ACC112 (cell line): ENCODE results near the gene RBM17.
"Not testable (repeated sequence)": the region's sequence is repeated elsewhere in the genome, so short reads cannot be mapped to it uniquely, and the experiment has no call there.

Experiments used
- H2AFZ ChIP-seq: fragments of 200-600 bp; sonication (generic); one replicate; pipeline ENCODE4 v1.6.0; 2017; ENCODE audit warnings: antibody characterized with exemption, low read length; ENCODE audit not compliant: unreplicated experiment
- H3K27ac ChIP-seq: fragments of 200-600 bp; sonication (generic); 2 replicates; pipeline ENCODE4 v1.5.1; 2014; ENCODE audit warnings: low read depth, mild to moderate bottlenecking, antibody characterized with exemption, low read length, moderate library complexity
- H3K27me3 ChIP-seq: fragments of 200-600 bp; sonication (generic); 2 replicates; pipeline ENCODE4 v1.6.1; 2014; ENCODE audit warnings: mild to moderate bottlenecking, antibody characterized with exemption, low read length, moderate library complexity, mixed read lengths; ENCODE audit not compliant: insufficient read depth
- H3K36me3 ChIP-seq: fragments of 200-600 bp; sonication (generic); 2 replicates; pipeline ENCODE4 v1.6.1; 2016; ENCODE audit warnings: mild to moderate bottlenecking, antibody characterized with exemption, low read length, moderate library complexity, mixed read lengths; ENCODE audit not compliant: insufficient read depth
- H3K4me1 ChIP-seq: fragments of 200-600 bp; sonication (generic); one replicate; pipeline ENCODE4 v1.6.1; 2016; ENCODE audit warnings: low read length, mixed read lengths; ENCODE audit not compliant: insufficient read depth, unreplicated experiment, control insufficient read depth
- H3K4me3 ChIP-seq: fragments of 200-600 bp; sonication (generic); 2 replicates; pipeline ENCODE4 v1.5.1; 2014; ENCODE audit warnings: mild to moderate bottlenecking, low read depth, low read length
- H3K79me2 ChIP-seq: fragments of 200-600 bp; sonication (generic); one replicate; pipeline ENCODE4 v1.6.0; 2016; ENCODE audit warnings: low read length; ENCODE audit not compliant: control insufficient read depth, unreplicated experiment, insufficient read depth

The RBM17 gene

GRCh38 chr10:6088721-6089333, at the start of gene RBM17:
Gene RBM17 (plus strand): TSS chr10:6089034. CDS start chr10:6097066, 8,032 bp downstream.
- Histone ChIP-seq H3K79me2 (peaks cover 50% of the 10 kb centered on the region), H3K4me1 (peaks cover 18% of the 10 kb centered on the region), H3K27me3 (no peaks in the 10 kb centered on the region), H2AFZ (peak within 1 kb of the TSS; percentile 78), H3K27ac (peak within 1 kb of the TSS; percentile 22; the same call in 1 of the 2 replicates), H3K36me3 (no peaks in the 10 kb centered on the region), H3K4me3 (peak within 1 kb of the TSS; percentile 92)

DNA sequence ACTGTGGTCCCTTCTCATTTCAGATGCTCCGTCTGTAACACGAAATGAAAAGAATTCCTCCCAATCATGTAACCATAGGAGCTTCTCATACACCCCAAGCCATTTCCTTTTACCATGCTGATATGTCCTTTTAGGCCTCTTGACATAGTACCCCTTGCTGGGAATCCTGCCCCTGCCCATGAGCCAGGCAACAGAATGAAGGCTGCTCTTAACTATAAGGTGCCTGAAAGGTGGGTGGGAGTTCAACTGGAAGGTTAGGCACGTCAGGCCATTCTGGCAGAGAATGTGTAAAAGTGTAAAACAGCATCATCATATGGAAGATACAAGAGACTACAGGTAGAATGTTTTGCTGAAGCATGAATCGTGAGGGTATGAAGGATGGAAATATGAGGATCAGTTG, 49.1 kb upstream of the RBM17 start:
- Histone ChIP-seq H3K27me3 (peaks cover 50% of the 10 kb centered on the region), H2AFZ (no peak overlapping the region), H3K36me3 (no peaks in the 10 kb centered on the region), H3K4me1 (no peaks in the 10 kb centered on the region), H3K79me2 (no peaks in the 10 kb centered on the region), H3K4me3 (no peak overlapping the region), H3K27ac (no peak overlapping the region)

GRCh38 chr10:6040205-6040604, 48.6 kb upstream of the RBM17 start:
- no peak overlapping the region for H3K27ac ChIP-seq
- H3K4me1 ChIP-seq: no peaks in the 10 kb centered on the region
- H3K36me3 ChIP-seq: no peaks in the 10 kb centered on the region
- no peak overlapping the region for H3K4me3 ChIP-seq
- no peak overlapping the region for H2AFZ ChIP-seq
- no peaks in the 10 kb centered on the region for H3K79me2 ChIP-seq
- peaks cover 55% of the 10 kb centered on the region for H3K27me3 ChIP-seq

DNA sequence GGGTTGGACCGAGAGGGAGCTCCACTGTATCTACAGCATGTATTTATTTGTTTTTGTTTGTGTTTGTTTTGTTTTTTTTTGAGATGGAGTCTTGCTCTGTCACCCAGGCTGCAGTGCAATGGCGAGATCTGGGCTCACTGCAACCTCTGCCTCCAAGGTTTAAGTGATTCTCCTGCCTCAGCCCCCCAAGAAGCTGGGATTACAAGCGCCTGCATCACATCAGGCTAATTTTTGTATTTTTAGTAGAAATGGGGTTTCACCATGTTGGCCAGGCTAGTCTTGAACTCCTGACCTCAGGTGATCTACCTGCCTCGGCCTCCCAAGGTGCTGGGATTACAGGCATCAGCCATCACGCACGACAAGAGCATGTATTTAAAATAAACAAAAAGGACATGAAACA, 45.5 kb upstream of the RBM17 start:
- not testable (repeated sequence) for H3K4me1 ChIP-seq, H3K36me3 ChIP-seq, H3K27ac ChIP-seq, H3K79me2 ChIP-seq, H2AFZ ChIP-seq, H3K4me3 ChIP-seq
- H3K27me3 ChIP-seq: peaks cover 69% of the 10 kb centered on the region

DNA sequence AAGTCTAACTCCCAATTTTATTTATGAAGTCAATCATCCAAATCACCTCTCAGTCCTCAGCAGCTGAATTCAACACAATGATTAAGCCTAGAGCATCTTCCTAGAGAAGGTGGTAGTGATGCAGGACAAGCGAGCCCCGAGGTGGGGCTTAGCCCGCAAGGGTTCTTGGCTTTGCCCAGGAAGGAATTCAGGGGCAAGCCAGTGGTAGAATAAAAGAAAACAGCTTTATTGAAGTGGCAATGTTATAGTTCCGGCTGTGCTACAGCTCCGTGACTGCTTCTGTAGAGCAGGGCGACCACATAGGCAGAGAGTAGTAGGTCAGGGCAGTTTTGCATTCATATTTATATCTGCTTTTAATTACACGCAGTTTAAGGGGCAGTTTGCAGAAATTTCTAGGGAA, 44.8 kb upstream of the RBM17 start:
- no peak overlapping the region for H2AFZ ChIP-seq
- H3K27me3 ChIP-seq: peaks cover 64% of the 10 kb centered on the region
- H3K27ac ChIP-seq: no peak overlapping the region
- no peak overlapping the region for H3K4me3 ChIP-seq
- no peaks in the 10 kb centered on the region for H3K36me3 ChIP-seq
- H3K4me1 ChIP-seq: no peaks in the 10 kb centered on the region
- no peaks in the 10 kb centered on the region for H3K79me2 ChIP-seq

DNA sequence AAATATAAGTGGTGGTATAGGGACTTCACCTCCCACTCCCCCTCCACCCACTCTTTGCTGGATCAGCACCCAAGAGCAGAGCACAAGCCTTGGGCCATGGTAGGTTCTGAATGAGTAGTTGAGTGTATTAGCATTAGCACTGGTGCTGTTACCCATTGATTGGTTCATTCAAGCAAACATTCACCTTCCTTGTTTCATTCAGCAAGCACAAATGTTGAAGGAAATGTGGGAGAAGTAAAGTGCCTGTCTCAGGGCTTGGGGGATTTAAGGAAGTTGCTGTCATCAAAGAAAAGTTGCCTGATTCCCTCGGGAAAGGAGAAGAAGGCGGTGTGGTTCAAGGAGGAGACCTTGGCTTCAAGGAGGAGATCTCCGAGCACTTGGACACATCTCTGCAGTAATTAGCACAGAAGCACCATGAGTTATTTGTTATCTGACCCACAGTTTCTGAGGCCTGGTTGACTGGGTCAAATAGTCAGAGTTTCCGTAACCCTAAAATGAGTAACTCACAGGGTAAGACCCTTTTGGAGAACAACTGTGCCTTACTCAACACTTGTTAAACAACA, 44.0 kb upstream of the RBM17 start:
- Histone ChIP-seq H3K4me1 (no peaks in the 10 kb centered on the region), H2AFZ (no peak overlapping the region), H3K27ac (no peak overlapping the region), H3K79me2 (no peaks in the 10 kb centered on the region), H3K4me3 (no peak overlapping the region), H3K27me3 (peaks cover 56% of the 10 kb centered on the region), H3K36me3 (no peaks in the 10 kb centered on the region)

GRCh38 chr10:6045314-6045848, 43.5 kb upstream of the RBM17 start:
- Histone ChIP-seq H3K79me2 (no peaks in the 10 kb centered on the region), H3K4me3 (no peak overlapping the region), H2AFZ (no peak overlapping the region), H3K27ac (no peak overlapping the region), H3K36me3 (no peaks in the 10 kb centered on the region), H3K4me1 (no peaks in the 10 kb centered on the region), H3K27me3 (peaks cover 56% of the 10 kb centered on the region)

- Histone ChIP-seq H3K4me3 (no peak overlapping the region), H3K27me3 (peaks cover 56% of the 10 kb centered on the region), H3K4me1 (no peaks in the 10 kb centered on the region), H2AFZ (no peak overlapping the region), H3K36me3 (no peaks in the 10 kb centered on the region), H3K27ac (no peak overlapping the region), H3K79me2 (no peaks in the 10 kb centered on the region)
Observed at GRCh38 chr10:6045878-6046772, 42.7 kb upstream of the RBM17 start.

DNA sequence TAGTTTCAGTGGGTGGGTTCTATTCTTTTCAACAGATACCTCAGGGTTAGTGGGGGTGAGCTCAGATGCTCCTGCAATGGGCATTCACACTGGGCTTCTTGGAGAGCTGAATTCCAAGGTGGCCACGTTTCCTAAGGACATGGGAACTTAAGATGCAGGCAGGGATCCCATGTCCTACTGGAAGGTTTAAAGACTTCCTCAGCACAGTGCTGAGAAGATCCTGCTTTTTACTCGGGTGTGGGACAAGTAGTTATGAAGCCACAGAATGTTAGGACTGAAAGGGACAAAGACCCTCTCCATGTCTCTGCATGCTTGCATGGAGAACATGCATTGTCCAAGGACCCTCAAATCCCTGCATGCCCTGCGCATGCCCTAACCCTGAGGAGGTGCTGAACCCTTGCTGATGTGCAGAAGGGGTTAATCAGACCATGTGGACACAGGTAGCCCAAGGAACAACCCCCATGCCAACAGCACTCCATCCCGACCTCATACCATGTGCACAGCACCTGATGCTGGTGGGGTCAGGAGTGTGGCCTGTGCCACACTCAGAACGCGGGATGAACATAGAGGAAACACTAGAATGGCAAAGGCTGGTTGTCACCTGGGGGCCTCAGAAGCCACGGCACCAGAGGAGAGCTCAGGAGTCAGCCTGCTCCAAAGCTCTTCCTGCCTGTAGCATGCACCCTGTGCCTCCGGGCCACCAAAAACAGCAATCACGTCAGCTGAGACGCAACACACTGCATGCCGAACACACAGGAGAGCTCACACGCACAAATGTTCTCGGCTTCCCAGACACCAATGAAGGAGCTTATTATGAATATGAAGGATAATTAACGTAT, 41.8 kb upstream of the RBM17 start:
- Histone ChIP-seq H3K4me1 (no peaks in the 10 kb centered on the region), H2AFZ (no peak overlapping the region)

DNA sequence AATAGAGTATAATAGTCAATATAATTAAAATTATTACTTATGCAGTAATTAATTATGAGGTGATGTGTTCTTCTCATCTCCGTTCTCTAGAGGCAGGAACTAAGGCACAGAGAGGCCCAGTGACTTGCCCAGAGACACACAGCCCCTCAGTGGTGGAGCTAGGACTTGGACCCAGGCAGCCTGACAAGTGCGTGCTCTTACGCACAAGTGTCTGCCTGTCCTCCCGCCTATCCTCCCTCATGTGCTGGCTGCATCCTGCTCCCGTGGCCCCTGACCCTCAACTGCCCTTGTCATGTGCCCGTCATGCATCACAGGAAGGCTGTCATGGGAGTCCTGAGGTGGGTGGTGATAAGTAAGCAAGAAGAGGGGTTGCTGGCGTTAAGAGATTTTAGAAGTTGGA, 41.0 kb upstream of the RBM17 start:
- H2AFZ ChIP-seq: no peak overlapping the region
- no peak overlapping the region for H3K27ac ChIP-seq
- peaks cover 44% of the 10 kb centered on the region for H3K27me3 ChIP-seq
- no peaks in the 10 kb centered on the region for H3K79me2 ChIP-seq
- no peak overlapping the region for H3K4me3 ChIP-seq
- H3K4me1 ChIP-seq: no peaks in the 10 kb centered on the region
- no peaks in the 10 kb centered on the region for H3K36me3 ChIP-seq

More for the DNA sequence above, 41.8 kb upstream of the RBM17 start:
- H3K27me3 ChIP-seq: peaks cover 52% of the 10 kb centered on the region
- H3K27ac ChIP-seq: no peak overlapping the region
- no peaks in the 10 kb centered on the region for H3K36me3 ChIP-seq
- no peak overlapping the region for H3K4me3 ChIP-seq
- H3K79me2 ChIP-seq: no peaks in the 10 kb centered on the region
